GM23248 (cell line): ENCODE results near the gene BMI1. TPM values are rescaled to one million over a fixed set of nuclear protein-coding genes. Genes with fewer than 3 reads are reported as not detected.

Experiments used
- DNase-seq: peaks from one replicate; pipeline ENCODE4 v3.0.0-alpha.2; 2015
- H2AFZ ChIP-seq: fragments of 200-600 bp; sonication (generic); 2 replicates; pipeline ENCODE4 v1.6.1; 2016; ENCODE audit warnings: antibody characterized with exemption
- H3F3A ChIP-seq: fragments of 200-600 bp; sonication (generic); 2 replicates; pipeline ENCODE4 v1.6.1; 2016; ENCODE audit warnings: mild to moderate bottlenecking, antibody characterized with exemption, mixed run types; ENCODE audit not compliant: insufficient read depth
- H3K27ac ChIP-seq: fragments of 200-600 bp; sonication (generic); 2 replicates; pipeline ENCODE4 v1.5.1; 2016; ENCODE audit warnings: mild to moderate bottlenecking
- H3K27me3 ChIP-seq: fragments of 200-600 bp; sonication (generic); replicated peaks from 2 replicates; pipeline ENCODE4 v1.6.1; 2016; ENCODE audit warnings: mild to moderate bottlenecking; ENCODE audit not compliant: insufficient read depth
- H3K36me3 ChIP-seq: fragments of 200-600 bp; sonication (generic); 2 replicates; pipeline ENCODE4 v1.6.1; 2016; ENCODE audit warnings: low read depth, mild to moderate bottlenecking
- H3K4me1 ChIP-seq: fragments of 200-600 bp; sonication (generic); 2 replicates; pipeline ENCODE4 v1.6.1; 2016; ENCODE audit warnings: mild to moderate bottlenecking; ENCODE audit not compliant: insufficient read depth
- H3K4me2 ChIP-seq: fragments of 200-600 bp; sonication (generic); one replicate; pipeline ENCODE4 v1.6.1; 2016; ENCODE audit warnings: mild to moderate bottlenecking; ENCODE audit not compliant: unreplicated experiment
- H3K4me3 ChIP-seq: fragments of 200-600 bp; sonication (generic); 2 replicates; pipeline ENCODE4 v1.5.1; 2016; ENCODE audit warnings: mild to moderate bottlenecking
- H3K79me2 ChIP-seq: fragments of 200-600 bp; sonication (generic); 2 replicates; pipeline ENCODE4 v1.6.1; 2016; ENCODE audit warnings: mild to moderate bottlenecking; ENCODE audit not compliant: insufficient read depth
- H3K9ac ChIP-seq: fragments of 200-600 bp; sonication (generic); 2 replicates; pipeline ENCODE4 v1.6.1; 2016; ENCODE audit warnings: mild to moderate bottlenecking
- H3K9me2 ChIP-seq: fragments of 200-600 bp; sonication (generic); 2 replicates; pipeline ENCODE4 v1.6.1; 2016; ENCODE audit warnings: mixed run types, mild to moderate bottlenecking, moderate library complexity; ENCODE audit not compliant: insufficient read depth
- H3K9me3 ChIP-seq: fragments of 200-600 bp; sonication (generic); one replicate; pipeline ENCODE4 v1.6.1; 2017; ENCODE audit warnings: low read depth
- H4K20me1 ChIP-seq: fragments of 200-600 bp; sonication (generic); 2 replicates; pipeline ENCODE4 v1.6.0; 2016; ENCODE audit not compliant: insufficient read depth
- EZH2 ChIP-seq: fragments of 200-600 bp; sonication (generic); IDR thresholded peaks from 2 replicates; pipeline ENCODE4 v1.6.1; 2018; ENCODE audit warnings: antibody characterized with exemption, mild to moderate bottlenecking; ENCODE audit not compliant: insufficient read depth, poor library complexity, severe bottlenecking
- EZH2phosphoT487 ChIP-seq: fragments of 200-600 bp; sonication (generic); IDR thresholded peaks from 2 replicates; pipeline ENCODE4 v1.6.1; 2018; ENCODE audit warnings: antibody characterized with exemption, moderate library complexity, mild to moderate bottlenecking, low read depth; ENCODE audit not compliant: insufficient read depth
- WGBS, 2 experiments: methylation state at CpG; one replicate each; pipeline ENCODE4 v1.1.6; 2015 to 2017; ENCODE audit warnings: low lambda C conversion rate in 2 of 2, low coverage in 1 of 2; ENCODE audit errors: missing lambda C conversion rate in 2 of 2; 5-methylcytosine and 5-hydroxymethylcytosine counted together
- in situ Hi-C: fragments of 300-500 bp; cut with MboI; formaldehyde crosslinking; loops from 2 replicates; pipeline ENCODE4 v1.15.0; 2020
- polyA plus RNA-seq: library from polyadenylated mRNA; unstranded; fragments of >200 nt; fragmentation: Nextera tagmentation; extraction: Ambion mirVana; gene quantifications from 2 replicates; pipeline ENCODE4 v1.2.1, GENCODE V29; 2016
- total RNA-seq: library from RNA; depleted of rRNA; stranded (reverse); fragments of >200 nt; shearing (Covaris generic); gene quantifications from 2 replicates; pipeline ENCODE4 v1.2.3, GENCODE V29; 2014

BMI1 gene
- total and polyA plus RNA-seq, 2 experiments from 2014 or later, result 38.0 to 66.0 TPM

- Histone ChIP-seq H3K9ac (no peak overlapping the region), H3K9me2 (no peaks in the 10 kb centered on the region), H2AFZ (no peak overlapping the region), H3K4me3 (no peak overlapping the region), H3K79me2 (no peaks in the 10 kb centered on the region), H3K27me3 (peaks cover 84% of the 10 kb centered on the region), H3K9me3 (no peaks in the 10 kb centered on the region), H3K27ac (no peak overlapping the region), H3F3A (no peaks in the 10 kb centered on the region), H3K36me3 (no peaks in the 10 kb centered on the region), H3K4me2 (no peak overlapping the region), H3K4me1 (peaks cover 5% of the 10 kb centered on the region), H4K20me1 (no peaks in the 10 kb centered on the region)
- in situ Hi-C loops, result no loop called here
- TF ChIP-seq EZH2phosphoT487, result no peak
- no peak for TF ChIP-seq EZH2
- WGBS, 2 experiments, result 71 to 73% methylated on average over 3 of the region's 3 CpGs
- no peak for DNase-seq
Observed at GRCh38 chr10:22342421-22342820, 21.5 kb downstream of the BMI1 start.

- DNase-seq, result no peak
- no peaks in the 10 kb centered on the region for H3K9me3 ChIP-seq
- TF ChIP-seq EZH2phosphoT487 (no peak), EZH2 (no peak)
- H3K27me3 ChIP-seq, result peaks cover 84% of the 10 kb centered on the region
- H3K4me2 ChIP-seq, result no peak overlapping the region
- H3K79me2 ChIP-seq, result no peaks in the 10 kb centered on the region
- in situ Hi-C loops, result no loop called here
- no peaks in the 10 kb centered on the region for H4K20me1 ChIP-seq
- no peak overlapping the region for H3K27ac ChIP-seq
- H3K4me3 ChIP-seq, result no peak overlapping the region
- 54 to 55% methylated on average over 3 of the region's 3 CpGs for WGBS, 2 experiments
- H2AFZ ChIP-seq, result no peak overlapping the region
- H3K36me3 ChIP-seq, result no peaks in the 10 kb centered on the region
- no peak overlapping the region for H3K9ac ChIP-seq
- H3F3A ChIP-seq, result no peaks in the 10 kb centered on the region
- peaks cover 5% of the 10 kb centered on the region for H3K4me1 ChIP-seq
- no peaks in the 10 kb centered on the region for H3K9me2 ChIP-seq
Observed at GRCh38 chr10:22343731-22344130, 22.8 kb downstream of the BMI1 start.

GRCh38 chr10:22344249-22344648, 23.4 kb downstream of the BMI1 start:
- WGBS, 2 experiments, result 0 to 8% methylated on average over 1 of the region's 1 CpG
- Histone ChIP-seq H3K4me2 (no peak overlapping the region), H3K4me3 (no peak overlapping the region), H3K79me2 (no peaks in the 10 kb centered on the region), H2AFZ (no peak overlapping the region), H3K9me3 (no peaks in the 10 kb centered on the region), H4K20me1 (no peaks in the 10 kb centered on the region), H3K27ac (no peak overlapping the region), H3F3A (no peaks in the 10 kb centered on the region), H3K4me1 (peaks cover 5% of the 10 kb centered on the region), H3K36me3 (no peaks in the 10 kb centered on the region), H3K9ac (no peak overlapping the region), H3K27me3 (peaks cover 80% of the 10 kb centered on the region), H3K9me2 (no peaks in the 10 kb centered on the region)
- in situ Hi-C loops, result no loop called here
- DNase-seq, result no peak
- TF ChIP-seq EZH2 (no peak), EZH2phosphoT487 (no peak)

- Histone ChIP-seq H3K9me3 (no peaks in the 10 kb centered on the region), H3K9me2 (no peaks in the 10 kb centered on the region), H3K79me2 (no peaks in the 10 kb centered on the region), H3K36me3 (no peaks in the 10 kb centered on the region), H3K4me2 (no peak overlapping the region), H3K27ac (no peak overlapping the region), H3K4me1 (peaks cover 2% of the 10 kb centered on the region), H4K20me1 (no peaks in the 10 kb centered on the region), H2AFZ (peak overlapping the region; percentile 19), H3K4me3 (no peak overlapping the region), H3K27me3 (peaks cover 74% of the 10 kb centered on the region), H3F3A (no peaks in the 10 kb centered on the region), H3K9ac (no peak overlapping the region)
- WGBS, 2 experiments, result 31 to 38% methylated on average over 17 to 25 of the region's 26 CpGs
- in situ Hi-C loops, result no loop called here
- peak; percentile 58; the same call in 1 of the 2 replicates for TF ChIP-seq EZH2phosphoT487
- TF ChIP-seq EZH2, result peak; percentile 79
- DNase-seq, result no peak
Observed at GRCh38 chr10:22344781-22345300, 23.9 kb downstream of the BMI1 start.
